HUES48 (cell line): ENCODE measurements around the gene HDAC7.
A peak's percentile ranks its signal among the peaks of the same experiment; 100 is the strongest.

ENCODE experiments used
- H3K27ac ChIP-seq: one replicate; pipeline ENCODE4 v1.7.0; 2013; ENCODE audit warnings: low read depth, low read length, inconsistent platforms
- H3K27me3 ChIP-seq: 2 replicates; pipeline ENCODE4 v1.6.1; 2013; ENCODE audit warnings: mild to moderate bottlenecking, low read length; ENCODE audit not compliant: control insufficient read depth, insufficient read depth
- H3K36me3 ChIP-seq: 2 replicates; pipeline ENCODE4 v1.6.1; 2013; ENCODE audit warnings: low read length; ENCODE audit not compliant: control insufficient read depth, insufficient read depth
- H3K4me1 ChIP-seq: 2 replicates; pipeline ENCODE4 v1.6.1; 2013; ENCODE audit warnings: mild to moderate bottlenecking, low read length; ENCODE audit not compliant: control insufficient read depth, insufficient read depth
- H3K4me3 ChIP-seq: 2 replicates; pipeline ENCODE4 v1.5.1; 2013; ENCODE audit warnings: mild to moderate bottlenecking, low read depth, low read length
- H3K9ac ChIP-seq: 2 replicates; pipeline ENCODE4 v1.6.1; 2013; ENCODE audit warnings: mild to moderate bottlenecking, low read depth, low read length, moderate library complexity
- H3K9me3 ChIP-seq: 2 replicates; pipeline ENCODE4 v1.6.1; 2013; ENCODE audit warnings: low read length; ENCODE audit not compliant: control insufficient read depth, insufficient read depth

Gene HDAC7

GRCh38 chr12:47755655-47756562 lies 63.8 kb downstream of the HDAC7 start:
- Histone ChIP-seq H3K36me3 (no peaks in the 10 kb centered on the region), H3K9me3 (no peaks in the 10 kb centered on the region), H3K27me3 (peaks cover 6% of the 10 kb centered on the region; the same call in 1 of the 2 replicates), H3K27ac (no peak overlapping the region), H3K9ac (no peak overlapping the region), H3K4me3 (no peak overlapping the region), H3K4me1 (peaks cover 27% of the 10 kb centered on the region)

GRCh38 chr12:47754881-47755280 lies 64.8 kb downstream of the HDAC7 start:
- H3K27me3 ChIP-seq: peaks cover 6% of the 10 kb centered on the region; the same call in 1 of the 2 replicates
- no peak overlapping the region for H3K9ac ChIP-seq
- no peak overlapping the region for H3K4me3 ChIP-seq
- peaks cover 27% of the 10 kb centered on the region for H3K4me1 ChIP-seq
- H3K9me3 ChIP-seq: no peaks in the 10 kb centered on the region
- H3K27ac ChIP-seq: no peak overlapping the region
- no peaks in the 10 kb centered on the region for H3K36me3 ChIP-seq

GRCh38 chr12:47754126-47754525 lies 65.6 kb downstream of the HDAC7 start:
- Histone ChIP-seq H3K4me3 (no peak overlapping the region), H3K27ac (no peak overlapping the region), H3K9me3 (no peaks in the 10 kb centered on the region), H3K4me1 (peaks cover 27% of the 10 kb centered on the region), H3K27me3 (peaks cover 6% of the 10 kb centered on the region; the same call in 1 of the 2 replicates), H3K9ac (no peak overlapping the region), H3K36me3 (no peaks in the 10 kb centered on the region)

- H3K9me3 ChIP-seq: no peaks in the 10 kb centered on the region
- no peak overlapping the region for H3K4me3 ChIP-seq
- H3K27me3 ChIP-seq: peaks cover 6% of the 10 kb centered on the region; the same call in 1 of the 2 replicates
- no peak overlapping the region for H3K9ac ChIP-seq
- peaks cover 24% of the 10 kb centered on the region for H3K4me1 ChIP-seq
- no peaks in the 10 kb centered on the region for H3K36me3 ChIP-seq
- peak overlapping the region; percentile 21 for H3K27ac ChIP-seq
Measured at GRCh38 chr12:47753021-47754001, 66.4 kb downstream of the HDAC7 start.

GRCh38 chr12:47752552-47752951 lies 67.2 kb downstream of the HDAC7 start:
- H3K4me1 ChIP-seq: peaks cover 17% of the 10 kb centered on the region
- no peaks in the 10 kb centered on the region for H3K9me3 ChIP-seq
- no peak overlapping the region for H3K27ac ChIP-seq
- H3K36me3 ChIP-seq: no peaks in the 10 kb centered on the region
- no peak overlapping the region for H3K9ac ChIP-seq
- 0 out of 2 replicates have a peak, but pooled peaks cover under 1% of the 10 kb centered on the region for H3K27me3 ChIP-seq
- H3K4me3 ChIP-seq: no peak overlapping the region

GRCh38 chr12:47752121-47752520 lies 67.6 kb downstream of the HDAC7 start:
- H3K4me3 ChIP-seq: no peak overlapping the region
- no peaks in the 10 kb centered on the region for H3K9me3 ChIP-seq
- no peak overlapping the region for H3K27ac ChIP-seq
- H3K9ac ChIP-seq: no peak overlapping the region
- H3K27me3 ChIP-seq: no peaks in the 10 kb centered on the region
- H3K36me3 ChIP-seq: no peaks in the 10 kb centered on the region
- peaks cover 17% of the 10 kb centered on the region for H3K4me1 ChIP-seq

GRCh38 chr12:47751561-47751960 lies 68.1 kb downstream of the HDAC7 start:
- no peaks in the 10 kb centered on the region for H3K27me3 ChIP-seq
- no peaks in the 10 kb centered on the region for H3K9me3 ChIP-seq
- H3K9ac ChIP-seq: no peak overlapping the region
- H3K4me3 ChIP-seq: no peak overlapping the region
- H3K4me1 ChIP-seq: peaks cover 17% of the 10 kb centered on the region
- no peaks in the 10 kb centered on the region for H3K36me3 ChIP-seq
- H3K27ac ChIP-seq: no peak overlapping the region

GRCh38 chr12:47750916-47751470 lies 68.7 kb downstream of the HDAC7 start:
- Histone ChIP-seq H3K27me3 (no peaks in the 10 kb centered on the region), H3K4me3 (no peak overlapping the region), H3K27ac (no peak overlapping the region)

GRCh38 chr12:47750229-47750798 lies 69.4 kb downstream of the HDAC7 start:
- Histone ChIP-seq H3K36me3 (no peaks in the 10 kb centered on the region), H3K27me3 (no peaks in the 10 kb centered on the region), H3K4me3 (no peak overlapping the region), H3K4me1 (peaks cover 12% of the 10 kb centered on the region), H3K9me3 (no peaks in the 10 kb centered on the region), H3K9ac (no peak overlapping the region), H3K27ac (no peak overlapping the region)

More at GRCh38 chr12:47750916-47751470, 68.7 kb downstream of the HDAC7 start:
- no peaks in the 10 kb centered on the region for H3K36me3 ChIP-seq
- peaks cover 15% of the 10 kb centered on the region for H3K4me1 ChIP-seq
- H3K9me3 ChIP-seq: no peaks in the 10 kb centered on the region
- H3K9ac ChIP-seq: no peak overlapping the region

GRCh38 chr12:47748899-47749298 lies 70.8 kb downstream of the HDAC7 start:
- Histone ChIP-seq H3K36me3 (no peaks in the 10 kb centered on the region), H3K9me3 (no peaks in the 10 kb centered on the region), H3K9ac (no peak overlapping the region), H3K27me3 (no peaks in the 10 kb centered on the region), H3K27ac (no peak overlapping the region), H3K4me1 (peaks cover 9% of the 10 kb centered on the region), H3K4me3 (no peak overlapping the region)
